Body of pancreas (tissue), 4 donors: ENCODE measurements around the gene TRAM2.

Experiments used
- CTCF ChIP-seq, 7 experiments: fragments of 450-650 bp in 4 of 7; fragments of 200-600 bp in 3 of 7; sonication (generic) in 3 of 7; IDR thresholded peaks; one replicate each; pipeline ENCODE4 v1.5.1; 2016 to 2019; ENCODE audit warnings: antibody characterized with exemption in 7 of 7
- POLR2A ChIP-seq, 3 donors: fragments of 450-650 bp; IDR thresholded peaks; one replicate each; pipeline ENCODE4 v1.6.1; 2016; ENCODE audit warnings: antibody characterized with exemption in 3 of 3, mild to moderate bottlenecking in 2 of 3

GRCh38 chr6:52575502-52575892 is 1.4 kb downstream of the TRAM2 start:
- TF ChIP-seq CTCF (IDR thresholded peaks at IDR 0.05) = no peak
- no peak for TF ChIP-seq POLR2A (IDR thresholded peaks at IDR 0.05)
